ENCODE data around the gene SLC22A1.

Gene SLC22A1

GRCh38 chr6:160121558-160121957 lies at the start of gene SLC22A1:
TSS of gene SLC22A1 (plus strand) at chr6:160121815. CDS start at chr6:160121936, 121 bp downstream.
- Mint-ChIP-seq H3K27me3 (no peaks in the 10 kb centered on the region), H3K9me3 (no peaks in the 10 kb centered on the region), H3K36me3 (no peaks in the 10 kb centered on the region), H3K4me3 (no peak within 1 kb of the TSS), H3K27ac (no peak within 1 kb of the TSS), H3K4me1 (no peaks in the 10 kb centered on the region)

DNA sequence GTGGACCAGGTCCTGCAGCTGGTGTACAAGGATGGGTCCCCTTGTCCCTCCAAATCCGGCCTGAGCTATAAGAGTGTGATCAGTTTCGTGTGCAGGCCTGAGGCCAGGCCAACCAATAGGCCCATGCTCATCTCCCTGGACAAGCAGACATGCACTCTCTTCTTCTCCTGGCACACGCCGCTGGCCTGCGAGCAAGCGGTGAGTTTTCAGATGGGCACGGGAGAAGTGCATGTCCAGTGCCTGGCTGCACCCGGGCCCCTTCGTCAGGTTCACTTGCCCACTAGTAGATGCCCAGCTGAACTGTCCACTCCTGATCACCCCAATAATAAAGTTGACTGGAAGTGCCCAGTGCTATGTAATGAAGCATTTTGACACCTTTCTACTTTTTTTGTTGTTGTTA lies 48.3 kb upstream of the SLC22A1 start:
- peaks cover 19% of the 10 kb centered on the region for H3K4me1 Mint-ChIP-seq
- H3K4me3 Mint-ChIP-seq = no peak overlapping the region
- no peaks in the 10 kb centered on the region for H3K9me3 Mint-ChIP-seq
- H3K27me3 Mint-ChIP-seq = no peaks in the 10 kb centered on the region
- peaks cover 20% of the 10 kb centered on the region for H3K36me3 Mint-ChIP-seq
- H3K27ac Mint-ChIP-seq = no peak overlapping the region

DNA sequence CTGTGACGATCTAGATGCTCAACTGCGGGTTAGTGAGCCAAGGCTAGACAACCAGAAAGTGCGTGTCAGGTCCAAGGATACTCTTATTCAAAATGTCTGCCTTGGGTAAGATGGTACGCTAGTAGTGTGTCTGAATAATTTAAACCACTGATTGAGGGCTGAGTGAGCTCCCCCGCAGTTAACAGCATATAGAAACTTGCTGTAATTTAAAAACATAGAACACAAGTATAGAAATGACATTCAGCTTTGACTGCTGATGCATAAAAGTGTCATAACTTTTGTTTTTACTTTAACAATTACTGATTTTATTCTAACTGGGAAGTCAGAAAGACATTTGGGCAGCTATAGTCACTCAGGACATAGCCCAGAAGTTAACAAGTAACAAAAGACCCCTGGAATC lies 45.6 kb upstream of the SLC22A1 start:
- no peaks in the 10 kb centered on the region for H3K4me1 Mint-ChIP-seq
- no peaks in the 10 kb centered on the region for H3K27me3 Mint-ChIP-seq
- no peak overlapping the region for H3K4me3 Mint-ChIP-seq
- no peak overlapping the region for H3K27ac Mint-ChIP-seq
- no peaks in the 10 kb centered on the region for H3K9me3 Mint-ChIP-seq
- peaks cover 13% of the 10 kb centered on the region for H3K36me3 Mint-ChIP-seq

- Mint-ChIP-seq H3K4me3 (no peak overlapping the region), H3K27ac (no peak overlapping the region), H3K4me1 (no peaks in the 10 kb centered on the region), H3K36me3 (peaks cover 17% of the 10 kb centered on the region), H3K9me3 (no peaks in the 10 kb centered on the region), H3K27me3 (no peaks in the 10 kb centered on the region)
Observed at GRCh38 chr6:160077024-160077423, 44.6 kb upstream of the SLC22A1 start.

- Mint-ChIP-seq H3K9me3 (no peaks in the 10 kb centered on the region), H3K36me3 (peaks cover 15% of the 10 kb centered on the region), H3K4me3 (no peak overlapping the region), H3K27ac (no peak overlapping the region), H3K4me1 (no peaks in the 10 kb centered on the region), H3K27me3 (no peaks in the 10 kb centered on the region)
Observed at GRCh38 chr6:160077526-160077925, 44.1 kb upstream of the SLC22A1 start.

DNA sequence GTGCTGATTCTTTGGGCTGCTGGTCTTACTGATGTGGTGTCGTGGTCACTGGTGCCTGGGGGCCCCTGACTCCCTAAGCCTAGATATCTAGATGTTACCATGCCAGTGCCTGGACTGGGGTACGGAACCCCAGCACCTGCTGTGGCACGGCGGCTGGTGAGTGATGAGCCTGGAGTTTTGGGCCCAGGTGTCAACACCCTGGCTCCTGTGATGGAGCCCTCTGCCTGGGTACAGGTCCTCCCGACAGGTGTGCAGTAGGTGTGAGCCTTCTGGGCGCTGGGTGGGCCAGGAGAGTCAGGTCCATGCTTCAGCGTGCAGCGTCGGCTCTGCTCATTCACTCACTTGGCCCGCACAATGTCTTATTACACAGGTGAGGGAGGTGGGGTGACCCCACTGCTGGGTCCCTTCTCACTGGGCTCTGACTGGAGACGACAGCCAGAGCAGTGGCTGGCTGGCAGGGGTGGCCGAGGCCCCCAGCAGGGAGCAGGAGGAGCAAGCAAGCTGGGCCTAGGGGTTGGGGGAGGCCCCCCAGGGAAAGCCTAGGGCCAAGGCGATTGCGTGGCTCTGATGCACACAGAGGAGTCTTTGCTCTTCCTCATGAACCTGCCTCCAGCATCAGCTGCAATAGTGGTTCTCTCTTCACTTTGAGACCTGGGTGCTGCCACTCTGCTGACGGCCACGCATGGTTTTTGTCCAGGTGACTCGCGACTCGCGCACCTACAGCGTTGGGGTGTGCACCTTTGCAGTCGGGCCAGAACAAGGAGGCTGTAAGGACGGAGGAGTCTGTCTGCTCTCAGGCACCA lies 42.5 kb upstream of the SLC22A1 start:
- no peaks in the 10 kb centered on the region for H3K4me1 Mint-ChIP-seq
- H3K9me3 Mint-ChIP-seq = no peaks in the 10 kb centered on the region
- no peak overlapping the region for H3K27ac Mint-ChIP-seq
- H3K27me3 Mint-ChIP-seq = no peaks in the 10 kb centered on the region
- peaks cover 11% of the 10 kb centered on the region for H3K36me3 Mint-ChIP-seq
- no peak overlapping the region for H3K4me3 Mint-ChIP-seq

DNA sequence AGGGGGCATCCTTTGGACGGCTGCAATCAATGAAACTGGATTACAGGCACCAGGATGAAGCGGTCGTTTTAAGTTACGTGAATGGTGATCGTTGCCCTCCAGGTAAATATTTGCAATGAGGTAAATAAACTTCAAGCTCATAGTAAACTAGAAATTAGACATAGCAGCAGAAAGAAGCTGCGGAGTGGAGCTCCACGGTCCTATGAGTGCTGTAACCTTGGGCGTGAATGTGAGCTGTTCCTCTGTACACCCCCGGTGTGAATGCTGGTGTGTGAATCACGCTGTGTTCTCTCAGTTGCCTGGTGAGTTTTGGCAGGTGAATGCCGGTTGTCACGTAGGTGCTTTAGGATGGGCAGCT lies 42.0 kb upstream of the SLC22A1 start:
- no peak overlapping the region for H3K4me3 Mint-ChIP-seq
- H3K36me3 Mint-ChIP-seq = peaks cover 14% of the 10 kb centered on the region

GRCh38 chr6:160080097-160080496 lies 41.5 kb upstream of the SLC22A1 start:
- Mint-ChIP-seq H3K36me3 (peaks cover 17% of the 10 kb centered on the region), H3K27ac (no peak overlapping the region), H3K4me3 (no peak overlapping the region), H3K9me3 (no peaks in the 10 kb centered on the region), H3K4me1 (no peaks in the 10 kb centered on the region), H3K27me3 (no peaks in the 10 kb centered on the region)

More for the DNA sequence above, 42.0 kb upstream of the SLC22A1 start:
- Mint-ChIP-seq H3K9me3 (no peaks in the 10 kb centered on the region), H3K27me3 (no peaks in the 10 kb centered on the region), H3K4me1 (no peaks in the 10 kb centered on the region), H3K27ac (no peak overlapping the region)

- no peak overlapping the region for H3K27ac Mint-ChIP-seq
- H3K36me3 Mint-ChIP-seq = peaks cover 25% of the 10 kb centered on the region
- no peak overlapping the region for H3K4me3 Mint-ChIP-seq
- no peaks in the 10 kb centered on the region for H3K27me3 Mint-ChIP-seq
- H3K4me1 Mint-ChIP-seq = peaks cover 8% of the 10 kb centered on the region
- no peaks in the 10 kb centered on the region for H3K9me3 Mint-ChIP-seq
Observed at GRCh38 chr6:160081398-160081797, 40.2 kb upstream of the SLC22A1 start.

DNA sequence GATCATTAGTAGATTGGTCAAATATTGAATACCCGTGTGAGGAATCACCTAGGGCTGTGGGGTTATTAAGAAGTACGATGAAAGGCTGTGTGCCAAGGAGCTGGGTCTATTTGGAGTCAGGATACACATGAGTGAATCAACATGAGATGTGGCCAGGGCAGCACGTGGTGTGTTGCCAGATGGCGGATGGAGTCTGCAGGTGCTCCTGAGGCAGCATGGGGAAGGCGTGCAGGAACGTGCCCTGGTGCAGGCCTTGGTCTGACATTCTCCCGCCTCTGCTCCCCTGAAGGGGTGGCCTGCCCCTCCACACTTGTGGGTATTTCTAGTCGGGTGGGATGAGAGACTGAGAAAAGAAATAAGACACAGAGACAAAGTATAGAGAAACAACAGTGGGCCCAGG lies 39.0 kb upstream of the SLC22A1 start:
- no peaks in the 10 kb centered on the region for H3K9me3 Mint-ChIP-seq
- no peaks in the 10 kb centered on the region for H3K27me3 Mint-ChIP-seq
- H3K36me3 Mint-ChIP-seq = peaks cover 24% of the 10 kb centered on the region
- H3K27ac Mint-ChIP-seq = no peak overlapping the region
- no peak overlapping the region for H3K4me3 Mint-ChIP-seq
- H3K4me1 Mint-ChIP-seq = peaks cover 8% of the 10 kb centered on the region

- Mint-ChIP-seq H3K9me3 (no peaks in the 10 kb centered on the region), H3K36me3 (peaks cover 29% of the 10 kb centered on the region), H3K4me1 (peaks cover 8% of the 10 kb centered on the region), H3K27ac (peak overlapping the region; percentile 73), H3K4me3 (no peak overlapping the region), H3K27me3 (no peaks in the 10 kb centered on the region)
Observed at GRCh38 chr6:160084198-160084776, 37.3 kb upstream of the SLC22A1 start.

DNA sequence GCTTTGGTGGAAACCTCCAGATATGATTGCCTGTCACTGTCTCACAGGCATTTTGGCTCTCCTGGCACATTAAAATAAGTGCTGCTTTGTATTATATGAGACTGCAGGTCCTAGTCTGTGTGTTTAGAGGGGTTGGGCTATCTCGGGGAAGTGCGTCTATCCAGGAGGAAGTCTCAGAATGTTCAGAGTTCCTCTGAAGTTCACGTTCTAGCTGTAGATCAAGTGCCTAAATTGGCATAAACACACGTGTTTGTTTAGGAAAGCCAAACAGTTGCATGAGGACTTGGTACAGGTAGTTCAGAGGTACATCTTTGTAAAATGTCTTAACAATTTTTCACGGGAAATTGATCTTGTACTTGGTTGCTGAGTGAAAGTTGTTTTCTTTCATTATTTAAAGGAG lies 36.4 kb upstream of the SLC22A1 start:
- H3K36me3 Mint-ChIP-seq = peaks cover 30% of the 10 kb centered on the region
- H3K27ac Mint-ChIP-seq = peak overlapping the region; percentile 1
- no peak overlapping the region for H3K4me3 Mint-ChIP-seq
- H3K4me1 Mint-ChIP-seq = peaks cover 8% of the 10 kb centered on the region
- H3K27me3 Mint-ChIP-seq = no peaks in the 10 kb centered on the region
- no peaks in the 10 kb centered on the region for H3K9me3 Mint-ChIP-seq

GRCh38 chr6:160085713-160086505 lies 35.7 kb upstream of the SLC22A1 start:
- no peak overlapping the region for H3K4me3 Mint-ChIP-seq
- peaks cover 8% of the 10 kb centered on the region for H3K4me1 Mint-ChIP-seq
- no peaks in the 10 kb centered on the region for H3K9me3 Mint-ChIP-seq
- peaks cover 30% of the 10 kb centered on the region for H3K36me3 Mint-ChIP-seq
- no peak overlapping the region for H3K27ac Mint-ChIP-seq
- H3K27me3 Mint-ChIP-seq = no peaks in the 10 kb centered on the region

- H3K4me3 Mint-ChIP-seq = no peak overlapping the region
- H3K4me1 Mint-ChIP-seq = peaks cover 8% of the 10 kb centered on the region
- H3K9me3 Mint-ChIP-seq = no peaks in the 10 kb centered on the region
- H3K27ac Mint-ChIP-seq = no peak overlapping the region
- H3K36me3 Mint-ChIP-seq = peaks cover 26% of the 10 kb centered on the region
- H3K27me3 Mint-ChIP-seq = no peaks in the 10 kb centered on the region
Observed at GRCh38 chr6:160086754-160087153, 34.9 kb upstream of the SLC22A1 start.

DNA sequence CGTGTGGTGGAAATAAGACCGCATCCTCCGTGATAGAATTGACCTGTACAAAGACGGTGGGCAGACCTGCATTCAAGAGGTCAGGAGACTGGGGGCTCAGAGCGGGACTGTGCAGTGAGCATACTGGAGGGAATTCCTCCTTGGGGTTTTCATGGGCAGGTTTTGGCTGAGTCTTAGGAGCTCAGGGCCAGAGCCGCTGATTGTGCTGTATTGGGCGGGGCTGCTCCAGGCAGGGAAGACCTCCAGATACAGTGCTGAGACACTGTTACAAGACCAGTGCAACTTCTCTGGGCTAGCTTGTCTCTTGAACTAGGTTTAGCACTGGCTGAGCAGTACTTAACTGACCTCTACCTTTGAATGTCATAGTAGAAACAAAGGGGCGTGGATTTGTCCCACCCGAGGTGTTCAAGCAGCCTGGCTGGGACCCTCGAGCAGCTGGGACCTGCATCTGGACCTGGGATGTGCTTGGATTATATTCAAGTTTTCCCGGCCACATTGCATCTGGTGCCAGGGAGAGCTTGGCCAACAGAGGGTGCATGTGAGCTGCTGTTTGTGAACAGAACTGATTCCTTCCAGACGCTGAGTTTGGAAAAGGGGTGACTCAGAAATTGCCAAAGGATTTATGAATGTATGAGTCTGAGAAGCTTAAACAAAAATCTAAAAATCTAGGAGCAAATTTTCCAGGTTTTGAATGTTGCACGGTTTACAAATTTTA lies 33.4 kb upstream of the SLC22A1 start:
- H3K27ac Mint-ChIP-seq = no peak overlapping the region

More for the DNA sequence above, 33.4 kb upstream of the SLC22A1 start:
- Mint-ChIP-seq H3K9me3 (no peaks in the 10 kb centered on the region), H3K4me1 (peaks cover 8% of the 10 kb centered on the region), H3K27me3 (no peaks in the 10 kb centered on the region), H3K4me3 (no peak overlapping the region), H3K36me3 (peaks cover 25% of the 10 kb centered on the region)

All from activated naive CD4-positive, alpha-beta T cell treated with anti-CD3 and anti-CD28 coated beads, Interleukin-2, amount 50 U/mL, for 24 hours (primary cell).